HG03439 (cell line): ENCODE measurements around the gene ANKH.

Experiments used
- ATAC-seq: cut with Tn5 transposase; IDR thresholded peaks from one replicate; pipeline ENCODE4 v1.9.1; 2021; ENCODE audit warnings: mild to moderate bottlenecking, moderate library complexity; ENCODE audit not compliant: unreplicated experiment

ANKH gene

GRCh38 chr5:14699807-14700400, 171.7 kb downstream of the ANKH start:
- no peak for ATAC-seq

- no peak for ATAC-seq
Measured at GRCh38 chr5:14699159-14699558, 172.4 kb downstream of the ANKH start.

GRCh38 chr5:14698495-14698894, 173.1 kb downstream of the ANKH start:
- no peak for ATAC-seq

- ATAC-seq = no peak
Measured at GRCh38 chr5:14696851-14697250, 174.7 kb downstream of the ANKH start.

GRCh38 chr5:14696057-14696456, 175.5 kb downstream of the ANKH start:
- no peak for ATAC-seq

- no peak for ATAC-seq
Measured at GRCh38 chr5:14695152-14695551, 176.4 kb downstream of the ANKH start.

- ATAC-seq = no peak
Measured at GRCh38 chr5:14693070-14693469, 178.5 kb downstream of the ANKH start.

- ATAC-seq = no peak
Measured at GRCh38 chr5:14687023-14687665, 184.4 kb downstream of the ANKH start.

GRCh38 chr5:14686517-14686916, 185.1 kb downstream of the ANKH start:
- ATAC-seq = no peak

- ATAC-seq = peak; percentile 94
Measured at GRCh38 chr5:14685757-14686156, 185.8 kb downstream of the ANKH start.

GRCh38 chr5:14684757-14685156, 186.8 kb downstream of the ANKH start:
- ATAC-seq = no peak

- ATAC-seq = no peak
Measured at GRCh38 chr5:14683906-14684455, 187.6 kb downstream of the ANKH start.

- ATAC-seq = no peak
Measured at GRCh38 chr5:14681236-14681752, 190.3 kb downstream of the ANKH start.

- ATAC-seq = no peak
Measured at GRCh38 chr5:14679595-14679994, 192.0 kb downstream of the ANKH start.

- no peak for ATAC-seq
Measured at GRCh38 chr5:14678773-14679334, 192.7 kb downstream of the ANKH start.

GRCh38 chr5:14676320-14676719, 195.3 kb downstream of the ANKH start:
- ATAC-seq = peak; percentile 38

GRCh38 chr5:14675865-14676300, 195.7 kb downstream of the ANKH start:
- peak; percentile 31 for ATAC-seq

GRCh38 chr5:14674983-14675854, 196.4 kb downstream of the ANKH start:
- peak; percentile 2 for ATAC-seq

GRCh38 chr5:14673443-14673842, 198.1 kb downstream of the ANKH start:
- ATAC-seq = no peak

GRCh38 chr5:14672484-14673394, 198.8 kb downstream of the ANKH start:
- no peak for ATAC-seq
